Muscle layer of colon (tissue), 2 donors: ENCODE data around the gene TMEM247.

Source experiments
- H3K27ac ChIP-seq: one replicate; pipeline ENCODE4 v1.7.0; 2013; ENCODE audit warnings: low read depth, mild to moderate bottlenecking, low read length, moderate library complexity
- H3K27me3 ChIP-seq, 2 donors: one replicate each; pipeline ENCODE4 v1.7.0; 2013; ENCODE audit warnings: low read length in 2 of 2, mild to moderate bottlenecking in 2 of 2; ENCODE audit not compliant: insufficient read depth in 2 of 2, control insufficient read depth in 1 of 2
- H3K36me3 ChIP-seq: one replicate; pipeline ENCODE4 v1.7.0; 2013; ENCODE audit warnings: mild to moderate bottlenecking, low read length; ENCODE audit not compliant: insufficient read depth
- H3K4me1 ChIP-seq: one replicate; pipeline ENCODE4 v1.7.0; 2013; ENCODE audit warnings: mild to moderate bottlenecking, low read length; ENCODE audit not compliant: insufficient read depth
- H3K4me3 ChIP-seq, 2 donors: one replicate each; pipeline ENCODE4 v1.7.0; 2013; ENCODE audit warnings: low read length in 2 of 2, low read depth in 1 of 2, mild to moderate bottlenecking in 1 of 2, moderate library complexity in 1 of 2
- H3K9ac ChIP-seq: one replicate; pipeline ENCODE4 v1.7.0; 2013; ENCODE audit warnings: low read length
- H3K9me3 ChIP-seq: one replicate; pipeline ENCODE4 v1.7.0; 2013; ENCODE audit warnings: mild to moderate bottlenecking, low read length
- donor health status: abdominal sarcoma.
- donor health status: Adenocarcinoma of cecum.

TMEM247 gene

DNA sequence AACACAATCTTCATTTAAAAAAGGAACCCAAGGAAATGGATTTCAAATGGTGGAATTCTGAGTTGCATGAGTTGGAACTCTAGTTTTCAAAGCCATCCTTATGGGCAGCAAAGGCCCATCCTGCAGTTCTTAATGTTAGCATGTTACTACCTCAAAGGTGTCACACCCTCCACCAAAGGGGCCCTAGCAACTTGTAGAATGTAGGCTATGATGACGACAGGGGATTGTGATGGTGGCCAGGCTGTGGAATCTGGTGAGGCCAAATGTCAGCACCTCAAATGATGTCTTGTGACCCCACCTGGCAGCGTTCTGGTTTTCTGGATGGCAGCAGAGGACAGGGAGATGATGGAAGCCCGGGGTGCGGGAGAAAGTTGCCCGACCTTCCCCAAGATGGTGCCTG lies at the start of gene TMEM247:
Gene TMEM247, plus strand, starts transcription at position 301 of the 400 bp plus-strand sequence.
- no peak within 1 kb of the TSS for H3K9ac ChIP-seq
- H3K27me3 ChIP-seq, result no peaks in the 10 kb centered on the region
- no peak within 1 kb of the TSS for H3K4me3 ChIP-seq
- H3K4me1 ChIP-seq, result no peaks in the 10 kb centered on the region
- no peaks in the 10 kb centered on the region for H3K9me3 ChIP-seq
- H3K27ac ChIP-seq, result no peak within 1 kb of the TSS
- H3K36me3 ChIP-seq, result no peaks in the 10 kb centered on the region

DNA sequence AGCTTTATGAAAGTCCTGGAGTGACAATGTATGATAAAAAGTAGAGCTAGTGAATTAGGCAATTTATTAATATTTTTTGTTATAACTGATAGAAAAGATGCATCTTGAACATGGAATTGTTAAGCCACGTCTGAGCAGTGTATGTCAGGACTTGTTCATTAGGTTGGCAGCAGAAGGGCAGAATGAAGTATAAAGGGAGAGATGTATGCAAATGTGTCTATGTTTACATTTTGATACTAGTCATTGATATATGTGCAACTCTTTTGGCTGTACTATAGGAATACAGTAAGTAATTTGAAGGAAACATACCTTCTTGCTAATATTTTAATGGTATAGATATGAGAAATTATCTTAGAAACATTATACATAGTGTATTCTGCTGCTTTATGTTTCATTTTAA lies 49.0 kb upstream of the TMEM247 start:
- no peak overlapping the region for H3K4me3 ChIP-seq
- H3K27ac ChIP-seq, result no peak overlapping the region
- H3K27me3 ChIP-seq, result no peaks in the 10 kb centered on the region
- no peaks in the 10 kb centered on the region for H3K36me3 ChIP-seq
- no peak overlapping the region for H3K9ac ChIP-seq
- no peaks in the 10 kb centered on the region for H3K9me3 ChIP-seq
- H3K4me1 ChIP-seq, result no peaks in the 10 kb centered on the region

DNA sequence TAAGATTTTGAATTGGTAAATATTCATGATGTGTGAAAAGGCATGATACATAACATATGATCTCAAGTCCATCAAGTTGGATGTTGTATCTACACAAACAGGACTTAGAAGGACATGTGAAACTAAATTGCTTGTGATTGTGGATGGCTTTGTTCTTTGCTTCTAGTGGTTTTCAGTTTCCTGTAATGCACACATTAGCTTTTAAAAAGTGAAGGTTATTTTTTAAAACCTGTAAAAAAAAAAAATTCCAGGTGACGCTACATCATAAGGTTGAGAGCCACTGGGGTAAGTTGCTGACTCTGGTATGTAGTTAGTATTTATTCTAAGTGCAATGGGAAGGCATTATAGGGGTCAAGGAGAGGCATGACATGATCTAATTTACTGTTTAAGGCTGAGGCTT lies 48.4 kb upstream of the TMEM247 start:
- Histone ChIP-seq H3K36me3 (no peaks in the 10 kb centered on the region), H3K4me1 (no peaks in the 10 kb centered on the region), H3K27ac (no peak overlapping the region), H3K9me3 (no peaks in the 10 kb centered on the region), H3K9ac (no peak overlapping the region), H3K4me3 (no peak overlapping the region), H3K27me3 (no peaks in the 10 kb centered on the region)

- no peaks in the 10 kb centered on the region for H3K4me1 ChIP-seq
- H3K4me3 ChIP-seq, result no peak overlapping the region
- H3K36me3 ChIP-seq, result no peaks in the 10 kb centered on the region
- no peak overlapping the region for H3K9ac ChIP-seq
- no peaks in the 10 kb centered on the region for H3K27me3 ChIP-seq
- no peaks in the 10 kb centered on the region for H3K9me3 ChIP-seq
- H3K27ac ChIP-seq, result no peak overlapping the region
These were observed 47.7 kb upstream of the TMEM247 start for GRCh38 chr2:46431481-46432235.

GRCh38 chr2:46434851-46435273 lies 44.5 kb upstream of the TMEM247 start:
- H3K36me3 ChIP-seq, result no peaks in the 10 kb centered on the region
- no peaks in the 10 kb centered on the region for H3K27me3 ChIP-seq
- H3K9ac ChIP-seq, result no peak overlapping the region
- no peaks in the 10 kb centered on the region for H3K9me3 ChIP-seq
- no peak overlapping the region for H3K27ac ChIP-seq
- no peak overlapping the region for H3K4me3 ChIP-seq
- no peaks in the 10 kb centered on the region for H3K4me1 ChIP-seq

DNA sequence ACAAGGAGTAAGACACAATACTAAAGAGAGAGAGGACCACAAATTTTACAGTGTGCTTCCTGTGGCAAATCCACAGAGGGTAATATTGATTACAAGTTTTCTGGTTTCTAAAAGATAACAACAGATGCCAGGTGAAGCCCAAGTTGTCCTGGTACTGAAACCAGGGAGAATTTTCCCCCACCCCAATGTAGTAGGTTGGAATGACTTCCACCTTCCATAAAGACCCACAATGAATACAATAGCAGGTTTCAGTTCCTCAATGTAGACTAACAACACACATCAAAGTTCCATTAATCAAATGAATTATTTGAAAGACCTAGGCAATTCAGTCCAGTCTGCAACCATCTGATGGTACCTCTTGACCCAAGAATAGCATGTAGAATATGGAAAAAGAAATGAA lies 44.0 kb upstream of the TMEM247 start:
- H3K4me3 ChIP-seq, result no peak overlapping the region
- H3K9me3 ChIP-seq, result no peaks in the 10 kb centered on the region
- H3K36me3 ChIP-seq, result no peaks in the 10 kb centered on the region
- H3K27me3 ChIP-seq, result no peaks in the 10 kb centered on the region
- no peak overlapping the region for H3K9ac ChIP-seq
- H3K27ac ChIP-seq, result no peak overlapping the region
- H3K4me1 ChIP-seq, result no peaks in the 10 kb centered on the region

- Histone ChIP-seq H3K27ac (no peak overlapping the region), H3K36me3 (no peaks in the 10 kb centered on the region), H3K4me3 (no peak overlapping the region), H3K9me3 (no peaks in the 10 kb centered on the region), H3K9ac (no peak overlapping the region), H3K4me1 (no peaks in the 10 kb centered on the region), H3K27me3 (no peaks in the 10 kb centered on the region)
These were observed 43.5 kb upstream of the TMEM247 start for GRCh38 chr2:46435796-46436360.

DNA sequence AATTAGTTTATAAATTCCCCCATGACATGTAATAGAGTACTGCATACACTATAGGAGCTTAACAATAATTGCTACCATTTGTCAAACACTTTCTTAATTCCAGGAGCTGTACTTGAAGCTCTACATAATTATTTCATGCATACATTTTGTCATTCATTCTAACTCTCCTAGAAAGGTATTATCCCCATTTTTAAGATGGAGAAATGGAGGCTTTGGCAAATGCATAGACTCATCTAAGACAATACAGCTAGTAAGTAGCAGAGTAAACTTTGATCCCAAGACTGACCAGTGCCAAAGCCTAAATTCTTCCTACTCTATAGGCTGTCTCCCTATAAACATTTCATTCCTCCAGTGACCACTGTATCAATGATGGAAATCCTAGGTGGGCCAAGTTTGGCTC lies 42.6 kb upstream of the TMEM247 start:
- Histone ChIP-seq H3K27ac (no peak overlapping the region), H3K36me3 (no peaks in the 10 kb centered on the region), H3K4me1 (no peaks in the 10 kb centered on the region), H3K27me3 (no peaks in the 10 kb centered on the region), H3K9me3 (no peaks in the 10 kb centered on the region), H3K4me3 (no peak overlapping the region), H3K9ac (no peak overlapping the region)

- H3K9ac ChIP-seq, result no peak overlapping the region
- no peaks in the 10 kb centered on the region for H3K36me3 ChIP-seq
- no peaks in the 10 kb centered on the region for H3K9me3 ChIP-seq
- H3K4me3 ChIP-seq, result no peak overlapping the region
- H3K4me1 ChIP-seq, result no peaks in the 10 kb centered on the region
- no peak overlapping the region for H3K27ac ChIP-seq
- no peaks in the 10 kb centered on the region for H3K27me3 ChIP-seq
These were observed 41.3 kb upstream of the TMEM247 start for GRCh38 chr2:46438102-46438501.

DNA sequence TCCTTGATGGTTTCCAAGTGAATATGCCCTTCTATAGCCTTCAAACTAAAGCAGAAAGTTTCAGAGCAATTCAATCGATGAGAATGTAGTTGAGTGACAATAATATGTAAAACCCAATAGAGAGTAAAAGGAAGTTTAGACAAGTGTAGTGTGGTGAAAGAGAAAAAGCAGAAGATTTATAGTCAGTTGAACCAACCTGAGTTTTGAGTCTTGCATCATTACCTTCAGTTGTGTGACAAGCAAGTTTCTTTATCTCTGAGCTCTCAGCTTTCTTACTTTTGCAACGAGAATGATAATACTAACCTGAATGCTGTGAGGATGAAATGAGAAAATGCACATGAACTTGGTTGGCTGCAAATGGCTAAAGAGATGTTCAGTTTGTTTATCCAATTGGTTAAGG lies 40.6 kb upstream of the TMEM247 start:
- H3K27me3 ChIP-seq, result no peaks in the 10 kb centered on the region
- no peak overlapping the region for H3K9ac ChIP-seq
- H3K4me1 ChIP-seq, result no peaks in the 10 kb centered on the region
- no peak overlapping the region for H3K4me3 ChIP-seq
- H3K27ac ChIP-seq, result no peak overlapping the region
- H3K9me3 ChIP-seq, result no peaks in the 10 kb centered on the region
- no peaks in the 10 kb centered on the region for H3K36me3 ChIP-seq

GRCh38 chr2:46439582-46439981 lies 39.8 kb upstream of the TMEM247 start:
- H3K9me3 ChIP-seq, result no peaks in the 10 kb centered on the region
- H3K9ac ChIP-seq, result no peak overlapping the region
- H3K27me3 ChIP-seq, result no peaks in the 10 kb centered on the region
- H3K4me3 ChIP-seq, result no peak overlapping the region
- no peaks in the 10 kb centered on the region for H3K4me1 ChIP-seq
- no peak overlapping the region for H3K27ac ChIP-seq
- H3K36me3 ChIP-seq, result no peaks in the 10 kb centered on the region
